Dedifferentiated amniotic fluid mesenchymal stem cell (primary cell): ENCODE data around the gene TTC39B.
"Not testable (repeated sequence)": the region's sequence is repeated elsewhere in the genome, so short reads cannot be mapped to it uniquely, and the experiment has no call there.

Source experiments
- DNase-seq: peaks from one replicate; pipeline ENCODE4 v3.0.0-alpha.2; 2016; ENCODE audit errors: extremely low spot score

Gene TTC39B

DNA sequence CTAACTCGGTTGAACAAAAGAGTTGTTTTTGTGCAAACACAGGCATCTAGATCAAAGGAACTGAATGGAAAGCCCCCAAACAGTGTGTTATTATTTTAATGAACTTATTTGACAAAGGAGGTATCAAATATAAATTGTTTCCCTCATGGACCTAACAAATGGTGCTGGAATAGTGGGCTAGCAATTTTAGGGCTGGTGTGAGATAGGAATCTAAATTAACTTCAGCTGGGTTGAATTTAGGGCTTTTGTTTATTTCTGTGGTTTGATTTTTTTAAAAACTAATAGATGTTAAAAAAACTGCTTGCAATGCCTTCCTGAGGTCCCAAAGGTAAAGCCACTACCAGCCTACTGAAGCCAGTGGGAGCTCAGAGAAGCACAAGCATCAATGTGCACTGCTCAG, 42.1 kb downstream of the TTC39B start:
- no peak for DNase-seq

DNA sequence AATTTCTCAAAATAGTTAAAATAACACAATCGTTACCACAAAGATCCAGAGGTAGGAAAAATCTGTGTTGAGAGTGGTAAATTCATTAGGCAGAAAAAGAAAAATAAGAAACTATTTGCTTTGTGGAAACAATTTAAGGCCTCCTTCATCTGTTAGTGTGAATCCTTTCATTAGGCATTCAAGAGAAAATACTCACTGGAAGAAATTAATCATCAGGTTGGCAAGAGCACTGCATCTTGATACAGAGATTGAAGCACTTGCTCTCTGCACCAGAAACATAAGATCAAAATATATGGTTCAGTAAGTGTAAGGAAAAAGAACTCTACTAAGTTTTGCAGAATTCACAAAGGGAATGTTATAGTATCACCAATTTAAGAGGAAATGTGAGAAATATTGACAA, 44.4 kb downstream of the TTC39B start:
- DNase-seq = no peak

DNA sequence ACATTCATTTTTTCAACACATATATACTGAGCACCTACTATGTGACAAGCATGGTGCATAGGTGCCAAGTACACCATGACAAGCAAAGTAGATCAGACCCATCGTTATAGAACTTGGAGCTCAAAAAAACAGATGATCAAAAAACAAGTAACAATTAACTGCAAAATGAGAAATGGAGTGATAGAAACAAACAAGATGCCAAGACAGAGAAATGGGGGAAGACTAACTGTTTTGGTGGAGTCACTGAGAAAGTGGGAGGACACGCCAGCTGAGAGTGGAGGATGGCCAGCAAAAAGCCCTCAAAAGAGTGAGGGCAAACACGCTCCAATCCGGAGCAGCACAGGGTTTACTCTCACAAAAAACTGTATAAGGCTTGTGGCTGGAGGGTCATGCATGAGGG, 50.6 kb downstream of the TTC39B start:
- no peak for DNase-seq

DNA sequence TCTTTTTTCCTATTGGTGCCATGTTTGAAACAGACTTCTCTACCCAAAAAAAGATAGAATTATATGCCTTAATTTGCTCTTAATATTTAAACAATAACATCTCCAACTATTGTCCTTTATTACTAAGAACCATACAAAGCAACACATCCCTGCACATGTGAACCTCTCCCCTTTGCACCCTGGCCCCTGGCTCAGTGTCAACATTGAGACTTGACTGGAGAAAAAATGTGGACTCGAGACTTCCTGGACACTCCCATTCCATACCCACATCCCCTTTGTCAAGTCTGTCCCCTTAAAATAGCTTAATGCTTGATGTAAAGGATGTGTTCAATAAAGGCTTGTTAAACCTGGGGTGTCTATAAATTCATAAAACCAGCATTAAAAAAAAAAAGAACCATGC, 53.2 kb downstream of the TTC39B start:
- no peak for DNase-seq

DNA sequence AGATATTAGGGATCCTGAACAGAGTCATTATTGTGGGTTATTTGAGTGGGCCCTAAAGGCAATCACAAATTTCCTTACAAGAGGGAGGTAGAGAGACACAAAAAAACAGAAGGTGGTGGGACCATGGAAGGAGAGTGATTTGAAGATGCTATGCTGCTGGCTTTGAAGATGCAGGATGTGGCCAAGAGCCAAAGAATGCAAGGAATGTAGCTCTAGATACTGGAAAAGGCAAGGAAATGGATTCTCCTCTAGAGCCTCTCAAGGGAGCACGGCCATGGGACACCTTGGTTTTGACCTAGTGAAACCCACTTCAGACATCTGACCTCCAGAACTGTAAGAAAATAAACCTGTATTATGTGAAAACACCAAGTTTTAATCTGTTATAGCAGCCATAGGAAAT, 53.8 kb downstream of the TTC39B start:
- no peak for DNase-seq

DNA sequence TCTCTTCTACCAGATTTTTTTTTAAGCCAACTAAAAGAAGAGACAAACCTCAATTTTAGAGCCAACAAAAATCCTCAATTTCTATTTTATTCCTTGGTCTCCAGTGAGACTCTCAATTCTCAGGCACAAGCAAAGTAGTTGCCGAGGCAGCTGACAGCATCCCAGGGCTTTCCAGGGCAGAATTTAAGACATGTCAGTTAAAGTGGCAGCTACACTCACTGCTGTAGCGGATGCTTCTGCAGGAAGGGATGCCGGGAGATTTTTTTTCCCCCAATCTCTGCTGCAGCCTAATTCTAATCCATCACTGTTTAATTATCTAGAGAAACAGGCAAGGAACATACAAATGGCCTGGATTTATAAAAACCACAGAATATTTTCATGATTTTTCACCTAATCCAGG, 57.0 kb downstream of the TTC39B start:
- DNase-seq = no peak

DNA sequence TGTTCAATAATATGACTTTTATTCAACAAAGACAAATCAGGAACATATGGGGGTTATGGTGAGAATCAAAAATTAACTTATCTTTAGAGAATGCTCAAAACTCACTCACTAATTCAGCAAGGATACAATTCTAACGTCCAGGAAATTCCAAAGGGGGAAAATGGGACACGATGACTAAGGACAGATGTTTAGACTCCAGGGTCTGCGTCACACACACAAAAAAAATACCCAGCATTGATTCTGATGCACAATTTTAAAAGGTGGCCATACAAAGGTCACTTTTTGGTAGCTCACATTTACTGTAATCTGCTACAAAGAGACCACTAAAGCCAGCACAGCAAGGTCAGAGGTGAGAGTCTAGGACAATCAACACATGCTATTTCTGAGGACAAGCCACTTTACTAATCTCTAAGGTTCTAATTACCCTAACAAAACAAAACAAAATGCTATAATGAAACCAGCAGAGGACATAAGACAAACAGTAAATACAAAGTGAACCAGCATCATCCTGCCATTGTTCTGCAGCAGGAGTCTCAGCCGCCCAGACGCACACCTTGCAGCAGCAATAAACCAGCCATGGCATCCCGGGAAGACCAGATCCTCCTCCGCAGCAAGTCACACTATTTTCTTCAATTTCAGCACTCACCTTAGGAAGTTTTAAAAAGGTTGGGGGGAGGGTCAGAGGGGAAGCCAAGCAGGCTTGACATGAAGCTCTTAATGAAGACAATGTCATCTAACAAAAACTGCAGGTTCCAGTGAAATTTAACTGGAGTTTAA, 57.8 kb downstream of the TTC39B start:
- peak; percentile 30 for DNase-seq

DNA sequence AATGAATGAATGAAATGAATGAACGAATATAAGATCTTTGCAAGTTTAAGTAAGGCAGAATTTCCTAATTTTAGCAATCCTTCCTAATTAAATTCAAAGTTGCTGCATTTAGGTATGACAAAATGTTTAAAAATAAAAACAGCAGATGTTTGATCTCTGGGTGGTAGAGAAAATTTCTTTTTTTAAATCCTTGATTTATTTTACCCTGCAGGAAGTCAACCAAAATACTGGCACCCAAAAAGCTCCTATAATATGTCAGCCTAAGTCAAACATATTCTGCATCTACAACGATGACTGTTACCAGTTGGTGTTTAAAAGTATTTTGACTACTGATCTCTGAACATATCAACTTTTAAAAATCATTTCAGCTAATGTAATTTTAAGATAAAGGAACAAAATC, 58.4 kb downstream of the TTC39B start:
- no peak for DNase-seq

DNA sequence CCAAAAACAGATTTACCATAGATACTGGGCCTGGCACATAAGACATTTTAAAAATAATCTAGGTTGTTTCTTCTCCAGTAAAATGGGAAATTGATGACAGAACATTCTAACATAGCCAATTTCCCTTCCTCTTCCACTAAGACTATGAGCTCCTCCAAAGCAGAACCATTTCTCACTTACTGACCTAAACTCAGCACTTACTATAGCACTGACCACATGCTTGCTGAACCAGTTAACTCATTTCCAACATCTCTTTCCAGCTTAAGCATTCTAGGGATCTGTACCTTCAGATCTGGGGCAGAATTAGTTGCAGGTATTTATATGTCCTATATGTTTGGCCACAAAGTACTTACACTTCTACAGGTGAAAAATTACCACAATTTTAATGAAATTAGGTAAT, 58.9 kb downstream of the TTC39B start:
- DNase-seq = no peak

DNA sequence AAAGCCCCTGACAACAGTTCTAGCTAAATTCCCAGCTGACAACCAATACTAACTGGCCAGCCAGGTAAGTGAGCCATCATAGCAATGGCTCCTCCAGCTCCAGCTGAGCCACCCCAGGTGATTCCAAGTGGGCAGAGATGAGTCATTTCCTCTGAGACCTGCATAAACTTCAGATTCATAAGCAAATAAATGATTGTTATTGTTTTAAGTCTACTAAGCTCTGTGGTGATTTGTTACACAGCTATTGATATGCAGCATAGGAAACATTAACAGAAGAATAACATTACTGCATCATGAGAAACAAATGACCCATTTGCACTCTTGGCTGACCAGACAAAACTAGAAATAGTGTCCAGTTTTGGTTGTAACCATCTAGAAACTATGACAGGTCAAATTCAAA, 60.3 kb downstream of the TTC39B start:
- no peak for DNase-seq

DNA sequence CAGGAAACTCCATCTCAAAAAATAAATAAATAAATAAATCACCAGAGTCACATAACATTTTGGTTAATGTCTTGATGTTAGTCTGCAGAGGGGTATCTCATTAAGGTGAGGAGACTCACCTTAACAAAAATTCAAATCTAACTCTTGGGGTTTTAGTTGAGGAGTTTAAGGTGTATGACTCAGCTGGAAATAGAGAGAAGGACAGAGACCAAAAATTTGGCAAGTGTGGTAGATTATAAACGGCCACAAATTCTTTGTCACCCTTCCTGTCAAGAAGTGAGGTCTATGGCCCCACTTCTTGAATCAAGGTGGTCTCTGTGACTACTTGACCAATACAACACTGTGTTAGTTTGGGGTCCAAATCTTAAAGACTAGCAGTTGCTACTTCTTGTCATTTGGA, 60.8 kb downstream of the TTC39B start:
- DNase-seq = no peak

DNA sequence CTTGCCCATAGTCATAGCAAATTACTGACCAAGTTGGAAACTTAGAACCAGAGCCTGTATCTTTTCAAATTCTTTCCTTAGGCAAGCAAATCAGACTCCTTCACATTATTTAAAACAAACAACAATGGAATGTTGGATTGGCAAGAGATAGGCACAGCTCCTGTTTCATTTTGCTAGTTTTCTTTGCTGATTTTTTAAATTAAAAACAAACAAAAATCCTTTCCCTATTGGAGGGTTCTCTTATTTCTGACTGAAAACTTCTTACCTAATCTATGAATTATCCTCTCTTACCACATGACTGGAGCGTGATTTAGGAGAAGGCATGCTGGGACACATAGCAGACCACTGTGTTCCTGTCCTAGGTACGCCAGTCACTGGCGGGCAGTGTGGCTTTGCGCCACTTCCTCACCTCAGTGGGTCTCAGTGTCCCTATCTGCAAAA, 63.0 kb downstream of the TTC39B start:
- peak; percentile 92 for DNase-seq

DNA sequence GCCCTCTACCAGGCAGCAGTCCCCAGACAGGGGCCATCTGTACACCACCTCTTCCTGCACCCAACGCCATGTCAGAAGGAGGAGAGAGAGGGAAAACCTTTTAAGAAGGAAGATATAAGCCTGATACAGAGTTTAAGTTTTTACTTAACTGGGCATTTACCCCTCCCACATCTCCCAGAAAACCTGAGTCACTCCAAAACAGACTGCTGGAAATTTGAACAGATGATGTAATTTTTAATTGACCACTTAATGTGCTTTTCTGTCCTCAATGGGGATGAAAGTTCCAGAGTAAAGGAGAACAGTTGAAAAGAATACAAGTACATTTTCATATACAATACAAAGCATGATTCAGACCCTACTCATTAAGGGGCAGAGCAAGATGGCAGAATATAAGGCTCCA, 63.9 kb downstream of the TTC39B start:
- peak; percentile 56 for DNase-seq

DNA sequence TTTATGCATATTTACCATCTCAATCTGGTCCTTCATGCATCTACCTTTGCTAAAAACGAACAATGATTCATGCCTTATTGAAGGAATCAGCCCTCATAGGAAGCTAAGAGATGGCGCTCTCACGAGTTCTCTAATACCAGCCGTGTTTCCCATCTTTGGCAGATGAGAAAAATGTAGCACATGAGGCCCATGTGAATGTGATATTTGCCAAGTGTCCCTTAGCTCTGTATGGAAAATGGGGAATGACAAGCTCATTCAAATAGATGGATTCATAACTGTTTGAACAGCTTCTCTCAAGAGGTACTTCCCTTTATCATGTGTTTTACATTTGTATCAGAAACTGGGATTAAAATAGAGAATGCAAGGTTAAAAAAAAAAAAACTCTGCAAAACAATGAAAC, 66.1 kb downstream of the TTC39B start:
- DNase-seq = no peak

DNA sequence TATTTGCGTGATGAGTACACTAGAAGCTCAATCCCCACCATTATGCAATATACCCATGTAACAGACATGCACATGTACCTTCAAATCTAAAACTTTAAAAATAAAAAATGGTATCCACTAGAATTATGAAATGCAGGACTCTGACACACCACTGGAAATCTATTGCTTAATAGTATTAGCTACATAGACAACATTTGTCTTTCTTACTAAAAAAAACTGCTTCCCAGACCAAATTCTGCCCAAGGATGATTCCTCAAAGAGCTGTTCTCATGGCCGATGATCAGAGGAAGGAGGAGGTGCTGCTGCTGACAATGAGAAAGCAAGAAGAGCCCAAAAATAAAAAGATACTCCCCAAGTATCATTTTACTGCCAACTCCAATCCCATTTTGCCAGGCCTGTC, 67.2 kb downstream of the TTC39B start:
- no peak for DNase-seq

DNA sequence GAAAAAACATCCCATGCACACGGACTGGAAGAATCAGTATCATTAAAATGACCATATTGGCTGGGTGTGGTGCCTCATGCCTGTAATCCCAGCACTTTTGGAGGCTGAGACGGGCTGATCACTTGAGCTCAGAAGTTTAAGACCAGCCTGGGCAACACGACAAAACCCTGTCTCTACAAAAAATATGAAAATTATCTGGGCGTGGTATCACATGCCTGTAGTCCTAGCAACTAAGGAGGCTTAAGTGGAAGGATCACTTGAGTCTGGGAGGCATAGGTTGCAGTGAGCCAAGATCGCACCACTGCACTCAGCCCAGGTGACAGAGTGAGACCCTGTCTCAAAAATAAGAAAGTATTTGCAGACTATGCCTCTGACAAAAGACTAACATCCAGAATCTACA, 68.4 kb downstream of the TTC39B start:
- no peak for DNase-seq

DNA sequence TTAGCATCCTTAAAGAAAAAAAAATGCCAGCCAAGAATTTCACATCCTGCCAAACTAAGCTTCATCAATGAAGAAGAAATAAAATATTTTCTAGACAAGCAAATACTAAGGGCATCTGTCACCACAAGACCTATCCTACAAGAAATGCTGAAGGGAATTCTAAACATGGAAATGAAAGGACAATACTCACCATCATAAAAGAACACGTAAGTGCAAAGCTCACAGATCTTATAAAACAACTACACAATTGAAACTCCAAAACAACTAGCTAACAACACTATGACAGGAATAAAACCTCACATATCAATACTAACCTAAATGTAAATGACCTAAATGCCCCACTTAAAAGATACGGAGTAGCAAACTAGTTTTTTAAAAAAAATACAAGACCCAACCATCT, 71.4 kb downstream of the TTC39B start:
- no peak for DNase-seq

DNA sequence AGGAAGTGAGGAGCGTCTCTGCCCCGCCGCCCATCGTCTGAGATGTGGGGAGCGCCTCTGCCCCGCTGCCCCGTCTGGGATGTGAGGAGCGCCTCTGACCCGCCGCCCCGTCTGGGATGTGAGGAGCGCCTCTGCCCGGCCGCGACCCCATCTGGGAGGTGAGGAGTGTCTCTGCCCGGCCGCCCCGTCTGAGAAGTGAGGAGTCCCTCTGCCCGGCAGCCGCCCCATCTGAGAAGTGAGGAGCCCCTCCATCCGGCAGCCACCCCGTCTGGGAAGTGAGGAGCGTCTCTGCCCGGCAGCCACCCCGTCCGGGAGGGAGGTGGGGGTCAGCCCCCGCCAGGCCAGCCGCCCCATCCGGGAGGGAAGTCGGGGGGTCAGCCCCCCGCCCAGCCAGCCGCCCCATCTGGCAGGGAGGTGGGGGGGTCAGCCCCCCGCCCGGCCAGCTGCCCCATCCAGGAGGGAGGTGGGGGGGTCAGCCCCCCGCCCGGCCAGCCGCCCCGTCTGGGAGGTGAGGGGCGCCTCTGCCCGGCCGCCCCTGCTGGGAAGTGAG, 73.0 kb downstream of the TTC39B start:
- DNase-seq = not testable (repeated sequence)

DNA sequence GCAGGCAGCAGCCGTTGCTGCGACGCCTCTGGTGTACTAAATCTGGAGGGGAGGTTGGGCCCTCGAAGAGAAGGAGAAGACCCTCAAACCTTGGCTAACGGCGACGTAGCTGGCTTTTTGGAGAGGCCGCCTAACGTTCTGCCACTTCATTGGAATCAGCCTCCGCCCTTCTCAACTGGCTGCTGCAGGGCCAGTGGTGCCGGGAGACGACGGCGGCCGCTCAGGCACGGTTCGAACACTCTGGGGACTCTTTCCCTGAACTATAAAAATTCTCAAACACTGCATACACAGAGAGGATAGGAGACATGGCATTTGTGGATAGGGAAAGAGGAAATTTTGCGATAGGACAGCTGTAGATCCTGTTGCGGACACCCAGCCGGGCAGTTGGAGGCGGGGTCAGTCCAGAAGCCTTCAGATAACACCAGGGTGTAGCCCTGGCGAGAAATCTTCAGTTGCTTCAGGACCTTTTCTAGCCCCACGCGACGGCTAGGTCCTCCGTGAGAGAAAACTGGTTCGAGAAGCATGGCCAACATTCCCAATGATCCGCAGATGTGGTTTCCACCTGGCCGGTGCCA, 74.2 kb downstream of the TTC39B start:
- not testable (repeated sequence) for DNase-seq

DNA sequence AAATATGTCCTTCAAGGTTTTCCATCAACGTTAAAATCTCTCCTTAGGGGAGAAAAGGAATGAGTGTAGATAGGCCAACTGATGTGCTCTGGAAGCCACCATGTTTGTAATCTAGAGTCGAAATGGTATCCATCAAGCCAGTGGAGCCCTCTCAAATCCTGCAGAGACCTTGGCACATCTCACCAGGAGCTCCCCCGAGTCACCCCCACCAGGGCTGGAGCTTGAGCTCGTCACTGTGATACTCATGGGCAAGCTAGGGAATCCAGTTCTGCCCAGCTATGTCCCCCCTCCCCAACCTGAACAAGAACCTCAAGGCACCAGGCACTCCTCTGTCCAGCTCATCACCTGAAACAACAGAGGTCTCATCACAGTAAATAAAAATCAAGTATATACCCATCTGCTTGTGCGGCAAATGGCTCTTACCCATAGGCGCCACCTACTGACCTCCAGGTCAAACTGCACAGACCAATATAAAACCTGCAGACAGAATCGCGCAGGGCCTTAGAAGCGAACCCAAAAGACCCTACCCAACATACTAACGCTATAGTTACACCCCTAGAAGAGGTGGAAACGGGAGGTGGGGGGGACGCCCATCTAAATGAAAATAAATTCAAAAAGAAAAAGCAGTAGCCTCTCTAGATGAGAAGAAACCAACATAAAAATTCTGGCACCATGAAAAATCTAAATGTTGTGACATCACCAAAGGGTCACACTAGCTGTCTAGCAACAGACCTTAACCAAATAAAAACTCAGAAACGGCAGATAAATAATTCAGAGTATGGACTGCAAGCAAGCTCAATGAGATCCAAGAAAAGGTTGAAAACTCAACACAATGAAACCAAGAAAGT, 75.0 kb downstream of the TTC39B start:
- DNase-seq = no peak

DNA sequence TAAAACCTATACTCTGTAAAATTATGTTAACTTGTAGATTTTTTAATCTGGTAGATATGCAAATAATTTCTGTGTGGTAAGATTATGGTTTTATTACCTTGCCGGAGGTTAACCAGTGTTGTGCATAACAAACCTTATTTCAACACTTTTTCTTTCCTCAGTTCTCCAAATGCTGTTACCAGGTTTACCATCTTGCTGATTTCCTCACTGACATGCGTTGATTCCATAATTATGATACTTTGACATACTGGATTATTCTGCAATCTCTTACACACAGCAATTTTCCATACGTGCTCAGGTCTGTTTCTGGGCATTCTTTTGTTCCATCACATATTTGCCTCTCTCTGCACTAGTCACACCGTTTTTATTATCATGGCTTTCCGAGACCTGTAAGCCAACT, 77.6 kb downstream of the TTC39B start:
- DNase-seq = no peak

DNA sequence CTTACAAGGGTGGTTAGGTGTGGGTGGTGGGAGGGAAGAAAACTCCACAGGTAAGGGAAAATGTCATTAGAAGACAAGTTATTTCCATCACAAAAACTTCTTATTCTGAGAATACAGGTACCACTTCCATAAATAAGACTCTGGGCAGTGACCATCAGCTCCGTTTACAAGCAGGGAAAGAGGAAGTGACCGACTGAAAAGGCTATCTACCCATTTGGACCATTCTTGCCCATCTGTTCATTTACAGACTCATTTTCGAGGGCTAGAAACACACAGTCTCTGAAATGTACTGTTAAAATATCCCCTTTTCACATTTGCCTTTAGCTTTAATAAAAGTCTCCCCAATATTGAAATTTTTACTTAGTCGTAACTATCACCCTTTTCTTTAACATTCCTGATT, 79.5 kb downstream of the TTC39B start:
- no peak for DNase-seq
